Right ventricle myocardium superior (tissue), 1 donor: ENCODE data around the gene SLC35G6. TPM values are rescaled to one million over a fixed set of nuclear protein-coding genes. Genes with fewer than 3 reads are reported as not detected.
A peak's percentile ranks its signal among the peaks of the same experiment; 100 is the strongest.

Experiments
- ATAC-seq: fragments of 200-7000 bp; cut with Tn5 transposase; one replicate; pipeline ENCODE4 v1.9.1; 2020; ENCODE audit warnings: mild to moderate bottlenecking; ENCODE audit not compliant: poor library complexity
- DNase-seq: peaks from one replicate; pipeline ENCODE4 v3.0.0-alpha.2; 2020
- intact Hi-C: fragments of 100-400 bp; cut with DNase I; formaldehyde crosslinking; loops from one replicate; pipeline ENCODE4 v1.11.2; 2022
- total RNA-seq: library from RNA; stranded (reverse); fragmentation: NEBNext Ultra II Directional; extraction: Animal tissue kit (Norgen Biotek cat#: 25700); gene quantifications from one replicate; pipeline ENCODE4 v1.2.1, GENCODE V29; 2021
- donor health status: DM: no; HTN: yes; CAD: no; lungs with severe emphysema.

SLC35G6 gene
- total RNA-seq, 1 donor from 2014 or later: not detected

GRCh38 chr17:7490144-7490543 is 8.9 kb downstream of the SLC35G6 start:
- DNase-seq: peak; percentile 26
- no peak for ATAC-seq
- intact Hi-C loops: loop anchor here (10.0 kb wide), 1 partner anchor 135 kb away; the partner anchor contains the start of genes KCTD11 and TMEM95

GRCh38 chr17:7491583-7491982 is 10.3 kb downstream of the SLC35G6 start:
- ATAC-seq: no peak
- intact Hi-C loops: loop anchor here (10.0 kb wide), 1 partner anchor 137 kb away; the partner anchor contains the start of genes KCTD11 and TMEM95
- DNase-seq: no peak

- DNase-seq (no peak), ATAC-seq (no peak)
- intact Hi-C loops: loop anchor here (10.0 kb wide), 1 partner anchor 139 kb away; the partner anchor contains the start of genes KCTD11 and TMEM95
Measured at GRCh38 chr17:7493941-7494340, 12.7 kb downstream of the SLC35G6 start.

GRCh38 chr17:7495906-7496434 is 14.7 kb downstream of the SLC35G6 start:
- intact Hi-C loops: loop anchor here (10.0 kb wide), 1 partner anchor 141 kb away; the partner anchor contains the start of genes KCTD11 and TMEM95
- peak; percentile 8 for ATAC-seq

GRCh38 chr17:7496470-7497183 is 15.4 kb downstream of the SLC35G6 start:
- ATAC-seq (peak; percentile 45), DNase-seq (no peak)
- intact Hi-C loops: loop anchor here (10.0 kb wide), 1 partner anchor 142 kb away; the partner anchor contains the start of genes KCTD11 and TMEM95

More at GRCh38 chr17:7495906-7496434, 14.7 kb downstream of the SLC35G6 start:
- no peak for DNase-seq

- intact Hi-C loops: loop anchor here (10.0 kb wide), 1 partner anchor 142 kb away; the partner anchor contains the start of genes KCTD11 and TMEM95
- no peak for DNase-seq
- ATAC-seq: peak; percentile 35
Measured at GRCh38 chr17:7497228-7497627, 16.0 kb downstream of the SLC35G6 start.

- ATAC-seq: no peak
- no peak for DNase-seq
- intact Hi-C loops: loop anchor here (10.0 kb wide), 1 partner anchor 143 kb away; the partner anchor contains the start of genes KCTD11 and TMEM95
Measured at GRCh38 chr17:7497636-7498035, 16.4 kb downstream of the SLC35G6 start.

- no peak for DNase-seq
- intact Hi-C loops: loop anchor here (10.0 kb wide), 1 partner anchor 144 kb away; the partner anchor contains the start of genes KCTD11 and TMEM95
- no peak for ATAC-seq
Measured at GRCh38 chr17:7499161-7499560, 17.9 kb downstream of the SLC35G6 start.

- intact Hi-C loops: no loop called here
- ATAC-seq: no peak
- no peak for DNase-seq
Measured at GRCh38 chr17:7501729-7502128, 20.5 kb downstream of the SLC35G6 start.

- ATAC-seq (no peak), DNase-seq (no peak)
- intact Hi-C loops: no loop called here
Measured at GRCh38 chr17:7502171-7502847, 21.1 kb downstream of the SLC35G6 start.

- DNase-seq (no peak), ATAC-seq (no peak)
- intact Hi-C loops: no loop called here
Measured at GRCh38 chr17:7502987-7503386, 21.7 kb downstream of the SLC35G6 start.

- ATAC-seq (no peak), DNase-seq (no peak)
- intact Hi-C loops: no loop called here
Measured at GRCh38 chr17:7503521-7503920, 22.3 kb downstream of the SLC35G6 start.

GRCh38 chr17:7508145-7508544 is 26.9 kb downstream of the SLC35G6 start:
- ATAC-seq (no peak), DNase-seq (no peak)
- intact Hi-C loops: no loop called here

- DNase-seq (no peak), ATAC-seq (no peak)
- intact Hi-C loops: no loop called here
Measured at GRCh38 chr17:7508846-7509245, 27.6 kb downstream of the SLC35G6 start.

- intact Hi-C loops: loop anchor here (5.0 kb wide), 1 partner anchor 47 kb away; the partner anchor contains the start of gene TNFSF13
- DNase-seq: no peak
- ATAC-seq: no peak
Measured at GRCh38 chr17:7509937-7510336, 28.7 kb downstream of the SLC35G6 start.

- intact Hi-C loops: loop anchor here (5.0 kb wide), 1 partner anchor 46 kb away; the partner anchor contains the start of gene TNFSF13
- no peak for DNase-seq
- ATAC-seq: no peak
Measured at GRCh38 chr17:7511108-7511507, 29.9 kb downstream of the SLC35G6 start.

GRCh38 chr17:7512105-7512504 is 30.9 kb downstream of the SLC35G6 start:
- intact Hi-C loops: loop anchor here (5.0 kb wide), 1 partner anchor 45 kb away; the partner anchor contains the start of gene TNFSF13
- ATAC-seq (no peak), DNase-seq (no peak)

- no peak for ATAC-seq
- intact Hi-C loops: loop anchor here (5.0 kb wide), 1 partner anchor 44 kb away; the partner anchor contains the start of gene TNFSF13
Measured at GRCh38 chr17:7512824-7513540, 31.7 kb downstream of the SLC35G6 start.

More at GRCh38 chr17:7512824-7513540, 31.7 kb downstream of the SLC35G6 start:
- no peak for DNase-seq
